ENCODE data around the gene KPTN. TPM values are rescaled to one million over a fixed set of nuclear protein-coding genes. Genes with fewer than 3 reads are reported as not detected.

KPTN gene
- total and polyA plus RNA-seq, 2 of the 13 experiments (the other 11 are each of a cell fraction or from before 2014, with no cell fraction given) = 9.1 to 13.3 TPM

DNA sequence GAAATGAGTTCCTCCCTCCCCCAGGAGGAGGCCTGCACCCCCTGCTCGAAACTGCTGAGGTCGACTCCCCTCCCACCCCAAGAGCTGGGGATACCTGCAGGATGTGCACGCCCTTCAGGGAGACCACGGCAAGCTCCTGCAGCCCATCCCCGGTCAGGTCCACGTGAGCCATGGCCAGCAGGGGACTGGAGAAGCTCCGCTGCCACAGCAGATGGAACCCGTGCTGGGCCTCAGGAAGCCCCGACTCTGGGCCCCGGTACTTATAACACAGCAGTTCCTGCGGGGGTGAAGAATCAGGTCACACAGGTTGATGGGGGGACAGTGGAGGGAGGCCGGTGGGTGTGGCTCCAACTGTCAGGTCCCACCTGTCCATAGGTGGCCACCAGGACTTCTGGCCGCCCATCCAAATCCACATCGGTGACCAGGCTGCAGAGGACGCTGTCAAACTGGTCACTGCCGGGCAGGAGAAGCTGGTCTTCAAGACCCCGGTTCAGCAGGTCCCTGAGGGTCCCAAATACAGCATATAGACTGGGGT, 7.5 kb downstream of the KPTN start (continued):
- TF ChIP-seq JUN (CRISPR knock-in tag; IDR thresholded peaks at IDR 0.05) (no peak), IRF2 (CRISPR knock-in tag; IDR thresholded peaks at IDR 0.05) (no peak), AHDC1 (CRISPR knock-in tag; IDR thresholded peaks at IDR 0.05; ENCODE audit: borderline replicate concordance) (no peak), MXD3 (CRISPR knock-in tag; IDR thresholded peaks at IDR 0.05) (no peak), MXI1 (IDR thresholded peaks at IDR 0.05; ENCODE audit: borderline replicate concordance, low read depth, low read length) (no peak), LBX2 (CRISPR knock-in tag; IDR thresholded peaks at IDR 0.05; ENCODE audit: borderline replicate concordance) (no peak), ZNF7 (CRISPR knock-in tag; IDR thresholded peaks at IDR 0.05) (no peak), PRMT3 (CRISPR knock-in tag; IDR thresholded peaks at IDR 0.05; ENCODE audit: borderline replicate concordance, low read depth) (no peak), SUZ12 (IDR thresholded peaks at IDR 0.05; ENCODE audit: low read depth, low read length) (no peak)
- TF ChIP-seq, protein P1, sequence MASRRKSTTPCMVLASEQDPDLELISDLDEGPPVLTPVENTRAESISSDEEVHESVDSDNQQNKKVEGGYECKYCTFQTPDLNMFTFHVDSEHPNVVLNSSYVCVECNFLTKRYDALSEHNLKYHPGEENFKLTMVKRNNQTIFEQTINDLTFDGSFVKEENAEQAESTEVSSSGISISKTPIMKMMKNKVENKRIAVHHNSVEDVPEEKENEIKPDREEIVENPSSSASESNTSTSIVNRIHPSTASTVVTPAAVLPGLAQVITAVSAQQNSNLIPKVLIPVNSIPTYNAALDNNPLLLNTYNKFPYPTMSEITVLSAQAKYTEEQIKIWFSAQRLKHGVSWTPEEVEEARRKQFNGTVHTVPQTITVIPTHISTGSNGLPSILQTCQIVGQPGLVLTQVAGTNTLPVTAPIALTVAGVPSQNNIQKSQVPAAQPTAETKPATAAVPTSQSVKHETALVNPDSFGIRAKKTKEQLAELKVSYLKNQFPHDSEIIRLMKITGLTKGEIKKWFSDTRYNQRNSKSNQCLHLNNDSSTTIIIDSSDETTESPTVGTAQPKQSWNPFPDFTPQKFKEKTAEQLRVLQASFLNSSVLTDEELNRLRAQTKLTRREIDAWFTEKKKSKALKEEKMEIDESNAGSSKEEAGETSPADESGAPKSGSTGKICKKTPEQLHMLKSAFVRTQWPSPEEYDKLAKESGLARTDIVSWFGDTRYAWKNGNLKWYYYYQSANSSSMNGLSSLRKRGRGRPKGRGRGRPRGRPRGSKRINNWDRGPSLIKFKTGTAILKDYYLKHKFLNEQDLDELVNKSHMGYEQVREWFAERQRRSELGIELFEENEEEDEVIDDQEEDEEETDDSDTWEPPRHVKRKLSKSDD (CRISPR knock-in tag; IDR thresholded peaks at IDR 0.05; ENCODE audit: low read depth) = no peak
